HepG2 (cell line): ENCODE measurements around the gene MYO18A. TPM values are rescaled to one million over a fixed set of nuclear protein-coding genes. Genes with fewer than 3 reads are reported as not detected.

Experiments used
- AGO1 ChIP-seq: fragments of 200-400 bp; formaldehyde crosslinking; IDR thresholded peaks from 2 replicates; pipeline ENCODE4 v1.6.1; 2017; ENCODE audit warnings: mild to moderate bottlenecking, low read depth, low read length, moderate library complexity; ENCODE audit not compliant: poor library complexity, severe bottlenecking
- DPF2 ChIP-seq: sonication (generic); formaldehyde crosslinking; IDR thresholded peaks from 2 replicates; pipeline ENCODE4 v1.4.0; 2020; ENCODE audit warnings: mild to moderate bottlenecking, low read depth, missing genetic modification reagents, borderline replicate concordance
- ELF3 ChIP-seq: IDR thresholded peaks from 2 replicates; pipeline ENCODE4 v1.6.1; 2016; ENCODE audit warnings: missing genetic modification reagents, missing compliant biosample characterization
- HBP1 ChIP-seq: IDR thresholded peaks from 2 replicates; pipeline ENCODE4 v1.6.1; 2016; ENCODE audit warnings: low read depth, control low read depth
- PRDM4 ChIP-seq: sonication (generic); formaldehyde crosslinking; IDR thresholded peaks from 2 replicates; pipeline ENCODE4 v1.9.0; 2021; ENCODE audit warnings: missing genetic modification reagents, borderline replicate concordance
- SALL1 ChIP-seq: sonication (generic); formaldehyde crosslinking; IDR thresholded peaks from 2 replicates; pipeline ENCODE4 v1.8.0; 2022; ENCODE audit warnings: mild to moderate bottlenecking, missing genetic modification reagents
- ZNF784 ChIP-seq: sonication (generic); formaldehyde crosslinking; IDR thresholded peaks from 2 replicates; pipeline ENCODE4 v1.5.1; 2020; ENCODE audit warnings: missing genetic modification reagents, mild to moderate bottlenecking, borderline replicate concordance
- ZNF792 ChIP-seq: IDR thresholded peaks from 2 replicates; pipeline ENCODE4 v1.6.1; 2016
- polyA plus RNA-seq, 8 experiments: library from polyadenylated mRNA; depleted of rRNA in 3 of 8; stranded (reverse) in 7 of 8; unstranded in 1 of 8; fragments of >200 nt; fragmentation: Illumina TruSeq in 4 of 8; extraction: Trizol in 4 of 8; gene quantifications; 2 replicates each; pipeline versions ENCODE4 v1.2.1 to v1.2.3, GENCODE V29; 2011 to 2016; ENCODE audit warnings: low read depth in 4 of 8, missing spikeins in 1 of 8, mixed read lengths in 1 of 8; ENCODE audit not compliant: insufficient read depth in 1 of 8
- total RNA-seq, 5 experiments: library from RNA; depleted of rRNA; stranded (reverse); fragments of >200 nt; fragmentation: Illumina TruSeq; extraction: Trizol; gene quantifications; 2 replicates each; pipeline ENCODE4 v1.2.3, GENCODE V29; 2016; ENCODE audit warnings: low read depth in 1 of 5
- TF ChIP-seq, protein P1 (sequence below): IDR thresholded peaks from 2 replicates; pipeline ENCODE4 v1.6.1; 2016

MYO18A gene
- total and polyA plus RNA-seq, 2 of the 13 experiments (the other 11 are each of a cell fraction or from before 2014, with no cell fraction given), result 16.8 to 24.8 TPM

DNA sequence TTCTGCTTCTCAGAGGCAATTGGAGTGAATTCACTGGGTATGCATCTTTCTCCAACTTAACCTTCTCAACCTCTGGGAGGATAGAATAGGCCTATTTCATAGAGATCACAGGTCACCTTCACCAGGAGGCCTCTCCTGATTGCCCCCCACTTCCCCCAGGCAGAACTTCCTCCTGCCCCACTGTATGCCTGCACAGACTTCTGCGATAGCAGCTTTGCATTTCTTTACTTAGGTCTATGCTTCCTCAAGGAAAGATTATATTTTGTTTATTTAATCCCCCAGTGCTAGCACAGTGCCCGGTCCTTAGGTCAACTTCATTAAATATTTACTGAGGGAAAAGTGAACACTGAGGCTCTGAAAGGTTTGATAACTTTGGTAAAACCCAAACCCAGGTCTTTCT is 19.9 kb downstream of the MYO18A start (continued):
- TF ChIP-seq HBP1 (CRISPR knock-in tag) (no peak), DPF2 (CRISPR knock-in tag) (no peak), AGO1 (no peak), ZNF784 (CRISPR knock-in tag) (no peak), ZNF792 (CRISPR knock-in tag) (peak; percentile 87), ELF3 (CRISPR knock-in tag) (0 out of 2 replicates have a peak, but pooled peaks have one; percentile 20), PRDM4 (CRISPR knock-in tag) (no peak), SALL1 (CRISPR knock-in tag) (0 out of 2 replicates have a peak, but pooled peaks have one; percentile 17)
- TF ChIP-seq, protein P1, sequence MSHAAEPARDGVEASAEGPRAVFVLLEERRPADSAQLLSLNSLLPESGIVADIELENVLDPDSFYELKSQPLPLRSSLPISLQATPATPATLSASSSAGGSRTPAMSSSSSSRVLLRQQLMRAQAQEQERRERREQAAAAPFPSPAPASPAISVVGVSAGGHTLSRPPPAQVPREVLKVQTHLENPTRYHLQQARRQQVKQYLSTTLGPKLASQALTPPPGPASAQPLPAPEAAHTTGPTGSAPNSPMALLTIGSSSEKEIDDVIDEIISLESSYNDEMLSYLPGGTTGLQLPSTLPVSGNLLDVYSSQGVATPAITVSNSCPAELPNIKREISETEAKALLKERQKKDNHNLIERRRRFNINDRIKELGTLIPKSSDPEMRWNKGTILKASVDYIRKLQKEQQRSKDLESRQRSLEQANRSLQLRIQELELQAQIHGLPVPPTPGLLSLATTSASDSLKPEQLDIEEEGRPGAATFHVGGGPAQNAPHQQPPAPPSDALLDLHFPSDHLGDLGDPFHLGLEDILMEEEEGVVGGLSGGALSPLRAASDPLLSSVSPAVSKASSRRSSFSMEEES (CRISPR knock-in tag), result no peak
